ENCODE data around the gene MBD3.

Gene MBD3

GRCh38 chr19:1609103-1609396 lies 16.4 kb upstream of the MBD3 start:
- FAIRE-seq: no peak
- no peak for DNase-seq (ENCODE audit: insufficient read length, low spot score)
- no peak for TF ChIP-seq CTCF (IDR thresholded peaks at IDR 0.05; ENCODE audit: insufficient read depth, missing control alignments)

- no peak for FAIRE-seq
- DNase-seq (ENCODE audit: insufficient read length, low spot score): no peak
- TF ChIP-seq CTCF (IDR thresholded peaks at IDR 0.05; ENCODE audit: insufficient read depth, missing control alignments): no peak
Measured at GRCh38 chr19:1608359-1609102, 15.9 kb upstream of the MBD3 start.

GRCh38 chr19:1606138-1606651 lies 13.5 kb upstream of the MBD3 start:
- no peak for TF ChIP-seq CTCF (IDR thresholded peaks at IDR 0.05; ENCODE audit: insufficient read depth, missing control alignments)
- DNase-seq (ENCODE audit: insufficient read length, low spot score): no peak
- FAIRE-seq: no peak

GRCh38 chr19:1605236-1606137 lies 12.8 kb upstream of the MBD3 start, which contains the start of gene UQCR11:
Gene UQCR11 (minus strand): TSS chr19:1605462. CDS start chr19:1605409, 53 bp downstream.
- TF ChIP-seq CTCF (IDR thresholded peaks at IDR 0.05; ENCODE audit: insufficient read depth, missing control alignments): peak; percentile 40
- no peak for FAIRE-seq
- DNase-seq (ENCODE audit: insufficient read length, low spot score): peak; percentile 98

GRCh38 chr19:1602091-1602707 lies 9.5 kb upstream of the MBD3 start:
- DNase-seq (ENCODE audit: insufficient read length, low spot score) (no peak), FAIRE-seq (no peak)
- TF ChIP-seq CTCF (IDR thresholded peaks at IDR 0.05; ENCODE audit: insufficient read depth, missing control alignments): no peak

- no peak for TF ChIP-seq CTCF (IDR thresholded peaks at IDR 0.05; ENCODE audit: insufficient read depth, missing control alignments)
- FAIRE-seq: no peak
- DNase-seq (ENCODE audit: insufficient read length, low spot score): no peak
Measured at GRCh38 chr19:1601613-1602064, 9.0 kb upstream of the MBD3 start.

All from D721Med (cell line).